RWPE2 (cell line): ENCODE measurements around the gene CAPZB.

Source experiments
- ATAC-seq: fragments of 200-7000 bp; cut with Tn5 transposase; 3 replicates; pipeline ENCODE4 v1.9.1; 2021; ENCODE audit warnings: low read depth
- DNase-seq: peaks from one replicate; pipeline ENCODE4 v3.0.0-alpha.2; 2020; ENCODE audit warnings: low spot score
- H3K27ac ChIP-seq: fragments of 450-650 bp; 2 replicates; pipeline ENCODE4 v1.5.1; 2017; ENCODE audit warnings: mild to moderate bottlenecking; ENCODE audit not compliant: poor library complexity, severe bottlenecking
- H3K27me3 ChIP-seq: fragments of 250-450 bp; sonication (Bioruptor Pico); 2 replicates; pipeline ENCODE4 v1.5.1; 2021; ENCODE audit warnings: mild to moderate bottlenecking, moderate library complexity; ENCODE audit not compliant: insufficient read depth, poor library complexity, severe bottlenecking
- H3K36me3 ChIP-seq: fragments of 250-450 bp; sonication (Bioruptor Pico); 2 replicates; pipeline ENCODE4 v1.5.1; 2020; ENCODE audit warnings: low read depth, mild to moderate bottlenecking, moderate library complexity
- H3K4me1 ChIP-seq: fragments of 250-450 bp; sonication (Bioruptor Pico); 2 replicates; pipeline ENCODE4 v1.5.1; 2021; ENCODE audit warnings: mild to moderate bottlenecking, moderate library complexity; ENCODE audit not compliant: insufficient read depth, poor library complexity, severe bottlenecking
- H3K4me3 ChIP-seq: fragments of 250-450 bp; sonication (Bioruptor Pico); 2 replicates; pipeline ENCODE4 v1.5.1; 2021; ENCODE audit warnings: mild to moderate bottlenecking, moderate library complexity; ENCODE audit not compliant: severe bottlenecking
- H3K9me3 ChIP-seq: fragments of 250-450 bp; sonication (Bioruptor Pico); 2 replicates; pipeline ENCODE4 v1.5.1; 2021; ENCODE audit warnings: mild to moderate bottlenecking, moderate library complexity; ENCODE audit not compliant: severe bottlenecking
- CTCF ChIP-seq: fragments of 450-650 bp; IDR thresholded peaks from one replicate; pipeline ENCODE4 v1.5.1; 2017; ENCODE audit warnings: mild to moderate bottlenecking, moderate library complexity; ENCODE audit not compliant: poor library complexity, severe bottlenecking

Gene CAPZB

GRCh38 chr1:19405761-19406487 is 79.4 kb downstream of the CAPZB start:
- H3K9me3 ChIP-seq: no peaks in the 10 kb centered on the region
- H3K4me1 ChIP-seq: no peaks in the 10 kb centered on the region
- no peak for DNase-seq
- no peaks in the 10 kb centered on the region for H3K27me3 ChIP-seq
- no peak overlapping the region for H3K27ac ChIP-seq
- no peak for ATAC-seq
- H3K4me3 ChIP-seq: no peak overlapping the region
- no peaks in the 10 kb centered on the region for H3K36me3 ChIP-seq
- no peak for TF ChIP-seq CTCF

- no peaks in the 10 kb centered on the region for H3K4me1 ChIP-seq
- H3K27ac ChIP-seq: no peak overlapping the region
These were observed 80.1 kb downstream of the CAPZB start for GRCh38 chr1:19405195-19405760.

GRCh38 chr1:19404748-19405147 is 80.6 kb downstream of the CAPZB start:
- Histone ChIP-seq H3K9me3 (no peaks in the 10 kb centered on the region), H3K4me3 (no peak overlapping the region), H3K27ac (no peak overlapping the region), H3K36me3 (no peaks in the 10 kb centered on the region), H3K27me3 (no peaks in the 10 kb centered on the region), H3K4me1 (no peaks in the 10 kb centered on the region)
- no peak for TF ChIP-seq CTCF
- no peak for DNase-seq
- no peak for ATAC-seq

More at GRCh38 chr1:19405195-19405760, 80.1 kb downstream of the CAPZB start:
- Histone ChIP-seq H3K4me3 (no peak overlapping the region), H3K27me3 (no peaks in the 10 kb centered on the region), H3K36me3 (no peaks in the 10 kb centered on the region), H3K9me3 (no peaks in the 10 kb centered on the region)
- no peak for DNase-seq
- no peak for ATAC-seq
- no peak for TF ChIP-seq CTCF

- H3K9me3 ChIP-seq: no peaks in the 10 kb centered on the region
- no peaks in the 10 kb centered on the region for H3K4me1 ChIP-seq
- 0 out of 2 replicates have a peak, but pooled peaks cover 1% of the 10 kb centered on the region for H3K36me3 ChIP-seq
- no peaks in the 10 kb centered on the region for H3K27me3 ChIP-seq
- H3K27ac ChIP-seq: no peak overlapping the region
- ATAC-seq (no peak), DNase-seq (no peak)
- no peak overlapping the region for H3K4me3 ChIP-seq
- TF ChIP-seq CTCF: no peak
These were observed 82.1 kb downstream of the CAPZB start for GRCh38 chr1:19403256-19403655.
